Measurements from ENCODE around the gene MCF2L2. TPM values are rescaled to one million over a fixed set of nuclear protein-coding genes. Genes with fewer than 3 reads are reported as not detected.
"Not testable (repeated sequence)": the region's sequence is repeated elsewhere in the genome, so short reads cannot be mapped to it uniquely, and the experiment has no call there.

MCF2L2 gene
- total and polyA plus RNA-seq, 2 experiments from 2014 or later: not detected

GRCh38 chr3:183427196-183427875 is 1.1 kb downstream of the MCF2L2 start:
- 24 to 37% methylated on average over 18 to 28 of the region's 28 CpGs for WGBS, 2 experiments (ENCODE audit: low coverage in 1 of 2, low lambda C conversion rate in 2 of 2, missing lambda C conversion rate in 2 of 2)
- in situ Hi-C loops (cut with MboI): no loop called here

GRCh38 chr3:183418807-183419206 is 9.6 kb downstream of the MCF2L2 start:
- H3K9me3 ChIP-seq (ENCODE audit: low read depth); H2AFZ ChIP-seq; H3K27ac ChIP-seq; H3F3A ChIP-seq (ENCODE audit: insufficient read depth); H3K79me2 ChIP-seq (ENCODE audit: insufficient read depth); H3K36me3 ChIP-seq (ENCODE audit: low read depth); H4K20me1 ChIP-seq (ENCODE audit: insufficient read depth); H3K9ac ChIP-seq; H3K4me3 ChIP-seq; in situ Hi-C loops (cut with MboI); DNase-seq; H3K4me2 ChIP-seq (ENCODE audit: unreplicated experiment); H3K9me2 ChIP-seq (ENCODE audit: insufficient read depth); H3K4me1 ChIP-seq (ENCODE audit: insufficient read depth): not testable (repeated sequence)
- peaks cover 15% of the 10 kb centered on the region; the same call in 1 of the 2 replicates for H3K27me3 ChIP-seq (replicated peaks; ENCODE audit: insufficient read depth)
- WGBS, 2 experiments (ENCODE audit: low coverage in 1 of 2, low lambda C conversion rate in 2 of 2, missing lambda C conversion rate in 2 of 2): 53 to 75% methylated on average over 2 of the region's 2 CpGs

More at GRCh38 chr3:183427196-183427875, 1.1 kb downstream of the MCF2L2 start:
- Histone ChIP-seq H3F3A (ENCODE audit: insufficient read depth) (no peaks in the 10 kb centered on the region), H2AFZ (peak overlapping the region; percentile 79), H3K4me1 (ENCODE audit: insufficient read depth) (0 out of 2 replicates have a peak, but pooled peaks cover 3% of the 10 kb centered on the region), H3K4me2 (ENCODE audit: unreplicated experiment) (peak overlapping the region; percentile 86), H3K9ac (no peak overlapping the region), H3K4me3 (peak overlapping the region; percentile 75), H3K27me3 (replicated peaks; ENCODE audit: insufficient read depth) (peaks cover 53% of the 10 kb centered on the region), H3K79me2 (ENCODE audit: insufficient read depth) (no peaks in the 10 kb centered on the region), H3K36me3 (ENCODE audit: low read depth) (no peaks in the 10 kb centered on the region), H4K20me1 (ENCODE audit: insufficient read depth) (no peaks in the 10 kb centered on the region), H3K9me3 (ENCODE audit: low read depth) (no peaks in the 10 kb centered on the region), H3K9me2 (ENCODE audit: insufficient read depth) (no peaks in the 10 kb centered on the region), H3K27ac (no peak overlapping the region)
- DNase-seq: no peak
- no peak for TF ChIP-seq EZH2 (IDR thresholded peaks at IDR 0.05; ENCODE audit: insufficient read depth, poor library complexity, severe bottlenecking)
- TF ChIP-seq EZH2phosphoT487 (IDR thresholded peaks at IDR 0.05; ENCODE audit: insufficient read depth, low read depth): no peak

- 52 to 54% methylated on average over 3 of the region's 3 CpGs for WGBS, 2 experiments (ENCODE audit: low coverage in 1 of 2, low lambda C conversion rate in 2 of 2, missing lambda C conversion rate in 2 of 2)
- H3K4me2 ChIP-seq (ENCODE audit: unreplicated experiment): no peak overlapping the region
- in situ Hi-C loops (cut with MboI): no loop called here
Observed at GRCh38 chr3:183411216-183411922, 17.1 kb downstream of the MCF2L2 start.

GRCh38 chr3:183410759-183411158 is 17.7 kb downstream of the MCF2L2 start:
- H3K27me3 ChIP-seq (replicated peaks; ENCODE audit: insufficient read depth): peaks cover 45% of the 10 kb centered on the region
- no peaks in the 10 kb centered on the region for H3K36me3 ChIP-seq (ENCODE audit: low read depth)
- no peaks in the 10 kb centered on the region for H3K4me1 ChIP-seq (ENCODE audit: insufficient read depth)
- no peak for DNase-seq
- no peaks in the 10 kb centered on the region for H3K9me2 ChIP-seq (ENCODE audit: insufficient read depth)
- TF ChIP-seq EZH2 (IDR thresholded peaks at IDR 0.05; ENCODE audit: insufficient read depth, poor library complexity, severe bottlenecking) (no peak), EZH2phosphoT487 (IDR thresholded peaks at IDR 0.05; ENCODE audit: insufficient read depth, low read depth) (no peak)
- H3F3A ChIP-seq (ENCODE audit: insufficient read depth): no peaks in the 10 kb centered on the region
- H3K9me3 ChIP-seq (ENCODE audit: low read depth): no peaks in the 10 kb centered on the region
- no peak overlapping the region for H3K4me2 ChIP-seq (ENCODE audit: unreplicated experiment)
- in situ Hi-C loops (cut with MboI): no loop called here
- no peaks in the 10 kb centered on the region for H3K79me2 ChIP-seq (ENCODE audit: insufficient read depth)
- H2AFZ ChIP-seq: no peak overlapping the region
- H4K20me1 ChIP-seq (ENCODE audit: insufficient read depth): no peaks in the 10 kb centered on the region
- H3K4me3 ChIP-seq: no peak overlapping the region
- no peak overlapping the region for H3K9ac ChIP-seq
- no peak overlapping the region for H3K27ac ChIP-seq

More at GRCh38 chr3:183411216-183411922, 17.1 kb downstream of the MCF2L2 start:
- no peak for DNase-seq
- TF ChIP-seq EZH2 (IDR thresholded peaks at IDR 0.05; ENCODE audit: insufficient read depth, poor library complexity, severe bottlenecking) (no peak), EZH2phosphoT487 (IDR thresholded peaks at IDR 0.05; ENCODE audit: insufficient read depth, low read depth) (no peak)
- Histone ChIP-seq H4K20me1 (ENCODE audit: insufficient read depth) (no peaks in the 10 kb centered on the region), H3K36me3 (ENCODE audit: low read depth) (no peaks in the 10 kb centered on the region), H3K27me3 (replicated peaks; ENCODE audit: insufficient read depth) (peaks cover 46% of the 10 kb centered on the region), H3F3A (ENCODE audit: insufficient read depth) (no peaks in the 10 kb centered on the region), H3K4me1 (ENCODE audit: insufficient read depth) (no peaks in the 10 kb centered on the region), H3K9ac (no peak overlapping the region), H3K9me3 (ENCODE audit: low read depth) (no peaks in the 10 kb centered on the region), H3K4me3 (no peak overlapping the region), H3K9me2 (ENCODE audit: insufficient read depth) (no peaks in the 10 kb centered on the region), H2AFZ (no peak overlapping the region), H3K79me2 (ENCODE audit: insufficient read depth) (no peaks in the 10 kb centered on the region), H3K27ac (no peak overlapping the region)
